KMS-11 (cell line): ENCODE results near the gene MYOZ3.

Source experiments
- H2AFZ ChIP-seq: fragments of 200-600 bp; sonication (generic); 2 replicates; pipeline ENCODE4 v1.6.1; 2016; ENCODE audit warnings: antibody characterized with exemption, mixed run types, low read depth
- H3K27ac ChIP-seq: fragments of 200-600 bp; sonication (generic); 2 replicates; pipeline ENCODE4 v1.6.1; 2016; ENCODE audit warnings: mild to moderate bottlenecking, mixed run types
- H3K27me3 ChIP-seq: fragments of 200-600 bp; sonication (generic); 2 replicates; pipeline ENCODE4 v1.6.1; 2017; ENCODE audit warnings: mild to moderate bottlenecking, low read depth, mixed run types, moderate library complexity; ENCODE audit not compliant: insufficient read depth
- H3K36me3 ChIP-seq: fragments of 200-600 bp; sonication (generic); 2 replicates; pipeline ENCODE4 v1.6.1; 2017; ENCODE audit warnings: mild to moderate bottlenecking, mixed run types; ENCODE audit not compliant: insufficient read depth
- H3K4me1 ChIP-seq: fragments of 200-600 bp; sonication (generic); 2 replicates; pipeline ENCODE4 v1.6.1; 2016; ENCODE audit warnings: mild to moderate bottlenecking, low read depth, mixed run types; ENCODE audit not compliant: poor library complexity, severe bottlenecking
- H3K4me2 ChIP-seq: fragments of 200-600 bp; sonication (generic); 2 replicates; pipeline ENCODE4 v1.7.0; 2016; ENCODE audit warnings: mild to moderate bottlenecking, mixed run types
- H3K4me3 ChIP-seq: fragments of 200-600 bp; sonication (generic); IDR thresholded peaks from 2 replicates; pipeline ENCODE4 v1.6.1; 2017; ENCODE audit warnings: low read depth, low read length, mixed read lengths; ENCODE audit not compliant: insufficient read depth
- H3K79me2 ChIP-seq: fragments of 200-600 bp; sonication (generic); 2 replicates; pipeline ENCODE4 v1.6.1; 2016; ENCODE audit warnings: low read depth, mixed run types; ENCODE audit not compliant: insufficient read depth
- H3K9ac ChIP-seq: fragments of 200-600 bp; sonication (generic); 2 replicates; pipeline ENCODE4 v1.6.1; 2016; ENCODE audit warnings: mild to moderate bottlenecking, mixed run types
- H4K20me1 ChIP-seq: fragments of 200-600 bp; sonication (generic); 2 replicates; pipeline ENCODE4 v1.6.1; 2016; ENCODE audit warnings: mild to moderate bottlenecking, mixed run types; ENCODE audit not compliant: insufficient read depth
- TF ChIP-seq, protein P1 (sequence below): fragments of 200-600 bp; sonication (generic); conservative IDR thresholded peaks from 2 replicates; pipeline ENCODE4 v1.6.1; 2017; ENCODE audit warnings: low read depth, mild to moderate bottlenecking, antibody characterized with exemption, low read length, moderate library complexity, mixed read lengths

Gene MYOZ3

DNA sequence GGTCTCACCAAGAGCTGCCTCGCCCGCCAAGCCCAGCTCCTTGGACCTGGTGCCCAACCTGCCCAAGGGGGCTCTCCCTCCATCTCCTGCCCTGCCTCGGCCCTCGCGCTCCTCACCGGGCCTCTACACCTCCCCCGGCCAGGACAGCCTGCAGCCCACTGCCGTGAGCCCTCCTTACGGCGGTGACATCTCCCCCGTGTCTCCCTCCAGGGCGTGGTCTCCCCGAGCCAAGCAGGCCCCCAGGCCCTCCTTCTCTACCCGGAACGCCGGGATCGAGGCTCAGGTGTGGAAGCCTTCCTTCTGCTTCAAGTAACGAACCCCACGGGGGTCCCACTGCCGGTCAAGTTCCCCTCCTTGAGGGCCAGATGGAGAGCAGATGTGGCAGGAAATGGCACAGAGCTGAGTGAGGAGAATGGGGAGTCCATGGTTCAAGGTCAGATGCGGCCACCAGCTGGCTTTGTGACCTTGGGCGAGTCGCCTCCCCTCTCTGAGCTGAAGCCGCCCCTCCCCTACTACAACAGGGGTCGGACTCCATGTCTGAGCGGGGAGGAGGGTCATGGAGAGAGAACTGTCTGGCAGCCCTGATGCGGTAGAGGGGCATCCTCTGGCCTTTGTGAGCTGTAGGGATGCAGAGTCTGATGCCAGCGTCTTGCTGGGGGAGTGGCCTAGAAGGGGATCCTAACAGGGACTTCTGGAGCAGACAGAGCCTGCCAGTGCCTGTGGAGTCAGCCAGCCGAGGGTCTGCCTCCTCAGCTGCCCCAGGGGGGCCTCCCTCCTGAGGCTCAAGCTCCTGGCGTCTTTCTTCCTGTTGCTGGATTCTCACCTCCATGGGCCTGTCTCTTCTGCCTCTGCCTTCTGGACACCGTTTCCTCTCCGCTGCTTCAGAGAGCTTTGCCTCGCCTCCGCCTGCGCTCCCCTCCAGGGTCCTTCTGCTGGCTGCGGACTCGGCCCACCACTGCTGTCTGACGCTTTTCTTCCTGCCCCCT is 10.7 kb upstream of the MYOZ3 start:
- Histone ChIP-seq H2AFZ (no peak overlapping the region), H3K27me3 (no peaks in the 10 kb centered on the region), H4K20me1 (no peaks in the 10 kb centered on the region), H3K27ac (no peak overlapping the region), H3K4me2 (no peak overlapping the region), H3K4me3 (no peak overlapping the region), H3K79me2 (no peaks in the 10 kb centered on the region), H3K9ac (no peak overlapping the region), H3K36me3 (no peaks in the 10 kb centered on the region), H3K4me1 (no peaks in the 10 kb centered on the region)
- TF ChIP-seq, protein P1, sequence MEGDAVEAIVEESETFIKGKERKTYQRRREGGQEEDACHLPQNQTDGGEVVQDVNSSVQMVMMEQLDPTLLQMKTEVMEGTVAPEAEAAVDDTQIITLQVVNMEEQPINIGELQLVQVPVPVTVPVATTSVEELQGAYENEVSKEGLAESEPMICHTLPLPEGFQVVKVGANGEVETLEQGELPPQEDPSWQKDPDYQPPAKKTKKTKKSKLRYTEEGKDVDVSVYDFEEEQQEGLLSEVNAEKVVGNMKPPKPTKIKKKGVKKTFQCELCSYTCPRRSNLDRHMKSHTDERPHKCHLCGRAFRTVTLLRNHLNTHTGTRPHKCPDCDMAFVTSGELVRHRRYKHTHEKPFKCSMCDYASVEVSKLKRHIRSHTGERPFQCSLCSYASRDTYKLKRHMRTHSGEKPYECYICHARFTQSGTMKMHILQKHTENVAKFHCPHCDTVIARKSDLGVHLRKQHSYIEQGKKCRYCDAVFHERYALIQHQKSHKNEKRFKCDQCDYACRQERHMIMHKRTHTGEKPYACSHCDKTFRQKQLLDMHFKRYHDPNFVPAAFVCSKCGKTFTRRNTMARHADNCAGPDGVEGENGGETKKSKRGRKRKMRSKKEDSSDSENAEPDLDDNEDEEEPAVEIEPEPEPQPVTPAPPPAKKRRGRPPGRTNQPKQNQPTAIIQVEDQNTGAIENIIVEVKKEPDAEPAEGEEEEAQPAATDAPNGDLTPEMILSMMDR, result no peak

DNA sequence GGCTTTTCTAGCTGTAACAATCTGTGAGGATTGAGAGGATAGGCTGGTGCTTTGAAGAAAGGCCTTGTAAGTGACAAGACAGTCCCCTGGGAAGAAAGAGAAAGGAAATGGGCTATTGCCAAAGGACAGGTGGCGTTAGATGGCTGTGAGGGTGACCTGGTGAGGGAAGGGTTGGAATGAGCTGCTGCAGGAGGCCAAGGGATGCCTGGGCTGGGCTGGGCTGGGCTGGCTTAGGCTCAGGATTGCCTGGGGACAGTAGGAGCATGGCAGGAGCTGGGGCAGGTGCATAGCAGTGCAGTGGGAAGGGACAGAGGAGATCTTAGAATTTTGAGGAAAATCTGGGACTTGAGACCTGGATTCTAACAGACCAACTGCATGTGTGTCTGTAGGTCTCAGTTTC is 9.7 kb upstream of the MYOZ3 start:
- Histone ChIP-seq H3K36me3 (no peaks in the 10 kb centered on the region), H3K79me2 (no peaks in the 10 kb centered on the region), H3K27ac (no peak overlapping the region), H2AFZ (no peak overlapping the region), H4K20me1 (no peaks in the 10 kb centered on the region), H3K27me3 (no peaks in the 10 kb centered on the region), H3K9ac (no peak overlapping the region), H3K4me2 (no peak overlapping the region), H3K4me3 (no peak overlapping the region), H3K4me1 (no peaks in the 10 kb centered on the region)
- TF ChIP-seq, protein P1, result no peak

DNA sequence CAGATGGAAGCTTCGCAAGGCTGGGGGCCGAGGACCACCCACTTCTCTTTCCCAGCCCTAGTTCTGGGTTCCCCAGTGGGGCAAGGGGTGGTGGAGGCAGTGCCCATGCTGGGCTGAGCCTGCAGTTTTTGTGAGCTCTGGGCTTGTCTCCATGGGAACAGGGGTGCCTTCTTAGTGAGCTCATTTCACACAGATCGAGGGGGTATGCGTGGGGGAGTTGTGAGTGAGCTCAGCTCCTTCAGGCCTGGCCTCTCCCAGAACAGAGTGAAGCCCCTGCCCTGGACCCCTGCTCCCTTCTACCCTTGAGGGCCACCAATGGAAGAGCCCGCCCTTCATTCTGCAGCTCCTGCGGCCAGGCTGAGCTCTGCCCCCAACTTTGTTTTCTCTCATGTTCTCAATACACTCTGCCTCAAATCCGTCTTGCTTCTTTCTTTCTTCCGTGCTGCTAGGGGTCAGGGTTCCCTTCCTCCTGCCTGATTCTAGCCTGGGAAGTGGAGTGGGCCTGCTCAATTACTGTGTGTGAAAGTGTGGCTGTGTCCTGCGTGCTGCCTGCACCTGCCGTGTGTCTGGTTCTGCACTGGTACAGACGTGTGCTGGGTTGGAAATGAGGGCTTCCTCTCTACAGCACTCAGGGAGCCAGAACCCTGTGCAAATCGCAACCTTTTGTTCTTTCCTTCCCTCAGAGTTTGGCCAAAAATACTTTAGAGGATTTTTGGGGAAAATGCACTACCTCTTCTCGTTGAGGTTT is 9.0 kb upstream of the MYOZ3 start:
- H3K4me3 ChIP-seq, result no peak overlapping the region
- H3K27ac ChIP-seq, result no peak overlapping the region
- no peak overlapping the region for H3K9ac ChIP-seq
- H3K79me2 ChIP-seq, result no peaks in the 10 kb centered on the region
- no peaks in the 10 kb centered on the region for H3K27me3 ChIP-seq
- TF ChIP-seq, protein P1, result no peak
- no peaks in the 10 kb centered on the region for H3K4me1 ChIP-seq
- H2AFZ ChIP-seq, result no peak overlapping the region
- H3K4me2 ChIP-seq, result no peak overlapping the region
- H3K36me3 ChIP-seq, result no peaks in the 10 kb centered on the region
- H4K20me1 ChIP-seq, result no peaks in the 10 kb centered on the region

DNA sequence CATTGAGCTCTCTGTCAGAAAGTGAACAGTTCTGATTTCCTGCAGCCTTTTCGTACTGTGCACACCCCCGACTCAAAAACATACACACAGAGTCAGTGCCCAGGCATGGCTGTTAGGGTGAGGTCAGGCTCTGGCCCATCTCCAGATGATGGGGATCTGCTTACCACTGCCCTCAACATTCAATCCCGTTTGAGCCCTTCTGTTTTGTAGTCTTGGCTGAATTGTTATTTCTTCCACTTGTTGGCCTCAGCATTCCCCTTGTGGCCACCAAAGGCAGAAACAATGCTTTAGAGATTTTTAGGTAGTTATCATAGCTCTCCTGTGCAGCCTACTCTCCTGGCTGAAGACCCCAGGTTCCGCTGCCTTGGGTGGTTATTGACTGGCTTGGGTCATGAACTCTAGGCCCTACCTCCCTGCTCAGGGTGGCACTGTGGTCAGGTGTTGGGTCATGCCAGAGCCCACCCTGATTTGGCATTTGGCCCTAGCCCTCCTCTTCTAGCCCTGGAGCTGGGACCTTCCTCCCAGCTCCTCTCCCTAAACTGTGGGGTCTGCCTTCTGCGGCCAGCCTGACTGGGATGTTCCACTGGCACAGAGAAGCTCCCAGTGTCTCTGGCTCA is 7.8 kb upstream of the MYOZ3 start:
- Histone ChIP-seq H3K4me1 (no peaks in the 10 kb centered on the region), H3K79me2 (no peaks in the 10 kb centered on the region), H2AFZ (no peak overlapping the region), H3K36me3 (no peaks in the 10 kb centered on the region), H3K9ac (no peak overlapping the region), H3K27ac (no peak overlapping the region), H3K4me3 (no peak overlapping the region), H3K4me2 (no peak overlapping the region), H4K20me1 (no peaks in the 10 kb centered on the region), H3K27me3 (no peaks in the 10 kb centered on the region)
- TF ChIP-seq, protein P1, result no peak
